Thyroid gland (tissue), 4 donors: ENCODE data around the gene AANAT.

Experiments used
- POLR2A ChIP-seq, 2 donors: fragments of 450-650 bp; IDR thresholded peaks; one replicate each; pipeline ENCODE4 v1.6.1; 2017; ENCODE audit warnings: antibody characterized with exemption in 2 of 2, mild to moderate bottlenecking in 2 of 2, moderate library complexity in 1 of 2
- TF ChIP-seq, protein P1 (sequence below), 6 experiments: fragments of 200-600 bp in 3 of 6; fragments of 450-650 bp in 3 of 6; sonication (generic) in 3 of 6; IDR thresholded peaks; one replicate each; pipeline ENCODE4 v1.5.1; 2016 to 2019; ENCODE audit warnings: antibody characterized with exemption in 6 of 6, mild to moderate bottlenecking in 2 of 6, inconsistent platforms in 1 of 6, moderate library complexity in 1 of 6

DNA sequence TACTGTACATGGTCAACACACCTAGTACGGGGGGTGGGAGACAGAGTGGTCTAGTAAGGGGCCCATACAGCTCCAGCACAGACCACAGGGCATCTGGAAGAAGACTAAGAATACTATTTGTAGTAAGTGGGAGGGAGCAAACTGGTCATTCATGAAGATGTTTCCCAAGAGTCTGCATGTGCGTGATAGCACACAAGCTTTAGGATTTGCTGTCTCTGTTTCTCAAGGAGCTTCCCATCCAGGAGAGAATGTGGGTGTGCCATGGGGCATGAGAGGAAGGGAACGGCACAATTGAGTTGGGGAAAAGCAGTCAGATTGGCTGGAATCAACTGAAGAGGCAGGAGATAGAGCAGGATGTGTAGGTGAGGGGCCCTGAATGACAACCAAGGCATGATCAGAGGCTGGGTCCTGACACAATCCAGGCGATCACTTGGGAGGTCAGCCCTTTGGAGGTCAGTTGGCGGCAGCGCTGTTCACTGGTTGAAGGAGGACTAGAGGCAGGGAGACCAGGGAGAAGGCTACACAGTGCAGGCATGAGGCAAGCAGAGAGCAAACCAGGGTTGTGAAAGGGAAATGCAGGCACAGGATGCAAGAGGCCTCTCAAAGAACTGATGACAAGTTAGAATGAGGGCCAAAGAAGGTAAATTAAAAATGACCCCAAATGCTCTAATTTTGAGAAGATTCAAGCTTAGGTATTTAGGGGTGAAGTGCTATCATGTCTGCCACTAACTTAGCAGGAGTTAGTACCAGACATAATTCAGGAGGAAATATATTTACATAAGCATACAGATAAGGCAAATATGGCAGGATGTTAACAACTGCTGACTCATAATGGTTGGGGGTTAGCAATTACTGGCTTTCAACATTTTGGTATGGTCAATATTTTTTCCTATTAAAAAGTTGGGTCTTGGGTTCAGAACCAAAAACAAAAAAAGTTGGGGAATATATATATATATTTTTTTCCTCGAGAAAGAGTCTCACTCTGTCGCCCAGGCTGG, 24.8 kb upstream of the AANAT start:
- TF ChIP-seq, protein P1, sequence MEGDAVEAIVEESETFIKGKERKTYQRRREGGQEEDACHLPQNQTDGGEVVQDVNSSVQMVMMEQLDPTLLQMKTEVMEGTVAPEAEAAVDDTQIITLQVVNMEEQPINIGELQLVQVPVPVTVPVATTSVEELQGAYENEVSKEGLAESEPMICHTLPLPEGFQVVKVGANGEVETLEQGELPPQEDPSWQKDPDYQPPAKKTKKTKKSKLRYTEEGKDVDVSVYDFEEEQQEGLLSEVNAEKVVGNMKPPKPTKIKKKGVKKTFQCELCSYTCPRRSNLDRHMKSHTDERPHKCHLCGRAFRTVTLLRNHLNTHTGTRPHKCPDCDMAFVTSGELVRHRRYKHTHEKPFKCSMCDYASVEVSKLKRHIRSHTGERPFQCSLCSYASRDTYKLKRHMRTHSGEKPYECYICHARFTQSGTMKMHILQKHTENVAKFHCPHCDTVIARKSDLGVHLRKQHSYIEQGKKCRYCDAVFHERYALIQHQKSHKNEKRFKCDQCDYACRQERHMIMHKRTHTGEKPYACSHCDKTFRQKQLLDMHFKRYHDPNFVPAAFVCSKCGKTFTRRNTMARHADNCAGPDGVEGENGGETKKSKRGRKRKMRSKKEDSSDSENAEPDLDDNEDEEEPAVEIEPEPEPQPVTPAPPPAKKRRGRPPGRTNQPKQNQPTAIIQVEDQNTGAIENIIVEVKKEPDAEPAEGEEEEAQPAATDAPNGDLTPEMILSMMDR (IDR thresholded peaks at IDR 0.05), result no peak
- no peak for TF ChIP-seq POLR2A (IDR thresholded peaks at IDR 0.05)
